Loucy (cell line): ENCODE data around the gene PRSS38.

Source experiments
- H2AFZ ChIP-seq: fragments of 200-600 bp; sonication (generic); 2 replicates; pipeline ENCODE4 v1.6.0; 2016; ENCODE audit warnings: antibody characterized with exemption, mild to moderate bottlenecking, low read length, moderate library complexity
- H3F3A ChIP-seq: fragments of 200-600 bp; 2 replicates; pipeline ENCODE4 v1.6.0; 2016; ENCODE audit warnings: antibody characterized with exemption, low read depth, mild to moderate bottlenecking
- H3K27me3 ChIP-seq: fragments of 200-600 bp; sonication (generic); 2 replicates; pipeline ENCODE4 v1.6.1; 2014; ENCODE audit warnings: low read length, mild to moderate bottlenecking; ENCODE audit not compliant: insufficient read depth, poor library complexity, severe bottlenecking
- H3K36me3 ChIP-seq: fragments of 200-600 bp; sonication (generic); 2 replicates; pipeline ENCODE4 v1.6.1; 2016; ENCODE audit warnings: low read length; ENCODE audit not compliant: insufficient read depth
- H3K4me1 ChIP-seq: fragments of 200-600 bp; sonication (generic); 2 replicates; pipeline ENCODE4 v1.5.1; 2014; ENCODE audit warnings: low read length, mild to moderate bottlenecking; ENCODE audit not compliant: insufficient read depth, poor library complexity, severe bottlenecking
- H3K4me2 ChIP-seq: fragments of 200-600 bp; sonication (generic); 2 replicates; pipeline ENCODE4 v1.6.0; 2014; ENCODE audit warnings: antibody characterized with exemption, low read length, low read depth, mild to moderate bottlenecking; ENCODE audit not compliant: poor library complexity, severe bottlenecking
- H3K4me3 ChIP-seq: fragments of 200-600 bp; sonication (generic); 2 replicates; pipeline ENCODE4 v1.5.1; 2014; ENCODE audit warnings: low read length, mild to moderate bottlenecking, mixed read lengths; ENCODE audit not compliant: poor library complexity, severe bottlenecking
- H3K79me2 ChIP-seq: fragments of 200-600 bp; sonication (generic); 2 replicates; pipeline ENCODE4 v1.6.1; 2014; ENCODE audit warnings: low read length; ENCODE audit not compliant: insufficient read depth
- H3K9ac ChIP-seq: fragments of 200-600 bp; sonication (generic); 2 replicates; pipeline ENCODE4 v1.6.0; 2014; ENCODE audit warnings: mild to moderate bottlenecking, low read depth, low read length, moderate library complexity; ENCODE audit not compliant: poor library complexity, severe bottlenecking
- H3K9me2 ChIP-seq: fragments of 200-600 bp; sonication (generic); replicated peaks from 2 replicates; pipeline ENCODE4 v1.6.1; 2016; ENCODE audit warnings: low read depth, low read length, mixed read lengths
- H3K9me3 ChIP-seq: fragments of 200-600 bp; sonication (generic); 2 replicates; pipeline ENCODE4 v1.6.1; 2014; ENCODE audit warnings: mild to moderate bottlenecking, antibody characterized with exemption, low read length, low read depth; ENCODE audit not compliant: insufficient read depth
- H4K20me1 ChIP-seq: fragments of 200-600 bp; sonication (generic); 2 replicates; pipeline ENCODE4 v1.6.0; 2014; ENCODE audit warnings: antibody characterized with exemption, low read length, mild to moderate bottlenecking; ENCODE audit not compliant: insufficient read depth, poor library complexity, severe bottlenecking
- CTCF ChIP-seq: fragments of 200-600 bp; sonication (generic); conservative IDR thresholded peaks from 2 replicates; pipeline ENCODE4 v1.5.1; 2014; ENCODE audit warnings: mild to moderate bottlenecking, antibody characterized with exemption, low read length
- EZH2phosphoT487 ChIP-seq: fragments of 200-600 bp; IDR thresholded peaks from 2 replicates; pipeline ENCODE4 v1.6.1; 2018; ENCODE audit warnings: antibody characterized with exemption, mild to moderate bottlenecking, moderate library complexity, borderline replicate concordance

The PRSS38 gene

DNA sequence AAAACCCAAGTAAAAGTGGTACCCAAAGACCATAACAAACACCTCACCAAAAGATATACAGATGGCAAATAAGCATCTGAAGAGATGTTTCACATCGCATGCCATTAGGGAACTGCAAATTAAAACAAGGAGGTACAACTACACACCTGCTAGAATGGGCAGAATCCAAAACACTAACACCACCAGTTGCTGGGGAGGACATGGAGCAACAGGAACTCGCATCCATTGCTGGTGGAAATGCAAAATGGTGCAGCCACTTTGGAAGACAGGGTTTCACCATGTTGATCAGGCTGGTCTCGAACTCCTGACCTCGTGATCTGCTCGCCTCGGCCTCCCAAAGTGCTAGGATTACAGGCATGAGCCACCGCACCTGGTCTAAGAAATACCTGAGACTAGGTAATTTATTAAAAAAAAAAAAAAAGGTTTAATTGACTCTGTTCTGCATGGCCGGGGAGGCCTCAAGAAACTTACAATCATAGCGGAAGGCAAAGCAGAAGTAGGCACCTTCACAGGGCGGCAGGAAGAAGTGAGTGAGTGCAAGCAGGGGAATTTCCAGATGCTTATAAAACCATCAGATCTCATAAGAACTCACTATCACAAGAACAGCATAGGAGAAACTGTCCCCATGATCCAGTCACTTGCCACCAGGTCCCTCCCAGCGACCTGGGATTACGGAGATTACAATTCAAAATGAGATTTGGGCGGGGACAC, 30.2 kb upstream of the PRSS38 start:
- H3K36me3 ChIP-seq = no peaks in the 10 kb centered on the region; the same call in 1 of the 2 replicates
- H3K4me1 ChIP-seq = peaks cover 12% of the 10 kb centered on the region
- H3K4me3 ChIP-seq = no peak overlapping the region
- no peak overlapping the region for H3K4me2 ChIP-seq
- H3F3A ChIP-seq = no peaks in the 10 kb centered on the region
- no peaks in the 10 kb centered on the region for H4K20me1 ChIP-seq
- H3K79me2 ChIP-seq = no peaks in the 10 kb centered on the region
- H3K9me2 ChIP-seq = no peaks in the 10 kb centered on the region
- no peaks in the 10 kb centered on the region for H3K9me3 ChIP-seq
- H3K9ac ChIP-seq = no peak overlapping the region
- H3K27me3 ChIP-seq = no peaks in the 10 kb centered on the region
- H2AFZ ChIP-seq = no peak overlapping the region
- no peak for TF ChIP-seq CTCF
- TF ChIP-seq EZH2phosphoT487 = no peak

GRCh38 chr1:227785805-227786671, 29.4 kb upstream of the PRSS38 start:
- Histone ChIP-seq H4K20me1 (no peaks in the 10 kb centered on the region), H2AFZ (no peak overlapping the region), H3K9ac (no peak overlapping the region), H3K4me1 (peaks cover 12% of the 10 kb centered on the region), H3K27me3 (no peaks in the 10 kb centered on the region), H3K4me2 (no peak overlapping the region), H3K79me2 (no peaks in the 10 kb centered on the region), H3F3A (no peaks in the 10 kb centered on the region), H3K4me3 (no peak overlapping the region), H3K36me3 (no peaks in the 10 kb centered on the region; the same call in 1 of the 2 replicates), H3K9me2 (no peaks in the 10 kb centered on the region), H3K9me3 (no peaks in the 10 kb centered on the region)
- TF ChIP-seq EZH2phosphoT487 (no peak), CTCF (no peak)

GRCh38 chr1:227786673-227787512, 28.6 kb upstream of the PRSS38 start:
- H3K9ac ChIP-seq = peak overlapping the region; percentile 66
- no peaks in the 10 kb centered on the region for H4K20me1 ChIP-seq
- peak overlapping the region; percentile 69; the same call in 1 of the 2 replicates for H2AFZ ChIP-seq
- peak overlapping the region; percentile 74 for H3K4me3 ChIP-seq
- no peaks in the 10 kb centered on the region for H3K79me2 ChIP-seq
- H3K9me2 ChIP-seq = no peaks in the 10 kb centered on the region
- H3K4me2 ChIP-seq = peak overlapping the region; percentile 86
- no peaks in the 10 kb centered on the region for H3F3A ChIP-seq
- no peaks in the 10 kb centered on the region for H3K27me3 ChIP-seq
- no peaks in the 10 kb centered on the region; the same call in 1 of the 2 replicates for H3K36me3 ChIP-seq
- H3K9me3 ChIP-seq = no peaks in the 10 kb centered on the region
- H3K4me1 ChIP-seq = peaks cover 12% of the 10 kb centered on the region
- TF ChIP-seq EZH2phosphoT487 (no peak), CTCF (no peak)
